ENCODE measurements around the gene PRKAG2.

The PRKAG2 gene

GRCh38 chr7:151836927-151837205 is 40.0 kb downstream of the PRKAG2 start:
- Histone ChIP-seq H3K27ac (no peak overlapping the region), H3K4me3 (no peak overlapping the region)
- no peak for DNase-seq (ENCODE audit: low spot score)
- TF ChIP-seq CTCF (IDR thresholded peaks at IDR 0.05): no peak

DNA sequence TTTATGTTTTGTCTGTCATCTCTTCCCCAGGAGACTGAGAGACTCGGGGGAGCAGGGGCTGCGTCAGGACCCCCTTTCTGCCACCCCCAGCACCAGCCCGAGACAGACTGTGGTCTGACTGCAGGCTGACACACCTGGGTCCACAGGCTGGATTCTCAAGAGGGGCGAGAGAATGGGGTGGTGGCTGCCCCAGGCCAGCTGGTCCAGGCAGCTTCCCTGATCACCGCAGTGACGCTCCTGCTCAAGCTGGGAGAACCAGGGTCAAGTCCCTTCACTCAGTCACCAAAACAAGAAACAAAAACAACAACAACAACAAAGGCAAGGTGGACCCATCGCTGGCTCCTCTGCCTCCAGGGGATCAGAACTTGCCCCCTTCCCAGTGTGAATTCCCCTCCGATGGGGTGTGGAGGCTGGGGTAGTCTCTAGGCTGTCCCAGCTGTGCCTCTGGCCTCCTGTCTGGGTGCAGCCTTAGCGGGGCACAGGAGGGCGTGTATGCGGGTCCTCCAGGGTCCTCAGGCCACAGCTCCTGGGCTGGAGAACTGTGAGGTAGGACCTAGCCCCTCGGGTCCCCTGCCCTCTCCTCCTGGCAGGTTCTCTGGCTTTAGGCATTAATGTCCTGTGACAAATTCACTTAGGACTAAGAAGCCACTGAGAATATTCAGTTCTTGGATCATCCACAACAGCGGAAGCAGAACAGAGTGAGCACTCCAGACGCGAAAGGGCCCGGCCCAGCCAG is 40.6 kb downstream of the PRKAG2 start:
- no peak for DNase-seq (ENCODE audit: low spot score)
- TF ChIP-seq CTCF (IDR thresholded peaks at IDR 0.05): no peak
- no peak overlapping the region for H3K4me3 ChIP-seq

GRCh38 chr7:151835636-151836035 is 41.3 kb downstream of the PRKAG2 start:
- TF ChIP-seq CTCF (IDR thresholded peaks at IDR 0.05): no peak
- no peak overlapping the region for H3K27ac ChIP-seq
- no peak overlapping the region for H3K4me3 ChIP-seq
- no peak for DNase-seq (ENCODE audit: low spot score)

More for the DNA sequence above, 40.6 kb downstream of the PRKAG2 start:
- H3K27ac ChIP-seq: no peak overlapping the region

- TF ChIP-seq CTCF (IDR thresholded peaks at IDR 0.05): no peak
- Histone ChIP-seq H3K4me3 (no peak overlapping the region), H3K27ac (no peak overlapping the region)
- no peak for DNase-seq (ENCODE audit: low spot score)
Measured at GRCh38 chr7:151834271-151835035, 42.5 kb downstream of the PRKAG2 start.

DNA sequence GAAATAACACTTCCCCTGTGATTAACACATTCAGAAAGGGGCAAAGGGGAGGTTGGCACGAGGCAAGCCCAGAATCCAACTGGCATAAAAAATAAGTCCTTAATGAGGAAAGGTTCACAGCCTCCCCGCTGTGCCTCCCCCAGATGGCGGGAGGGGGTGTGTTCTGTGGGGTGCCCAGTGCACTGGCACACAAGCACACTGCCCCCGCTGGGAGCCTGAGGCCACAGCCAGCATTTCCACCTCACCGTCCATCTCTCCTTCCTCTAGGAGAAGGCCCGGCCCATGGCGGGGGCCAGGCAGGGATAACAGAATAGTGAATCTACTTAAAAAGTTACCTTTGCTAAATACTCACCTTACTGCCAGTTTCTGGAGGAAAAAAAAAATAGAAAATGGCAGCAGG is 43.2 kb downstream of the PRKAG2 start:
- TF ChIP-seq CTCF (IDR thresholded peaks at IDR 0.05): no peak
- Histone ChIP-seq H3K27ac (no peak overlapping the region), H3K4me3 (no peak overlapping the region)
- no peak for DNase-seq (ENCODE audit: low spot score)

GRCh38 chr7:151833213-151833651 is 43.7 kb downstream of the PRKAG2 start:
- Histone ChIP-seq H3K27ac (no peak overlapping the region), H3K4me3 (no peak overlapping the region)
- TF ChIP-seq CTCF (IDR thresholded peaks at IDR 0.05): no peak
- no peak for DNase-seq (ENCODE audit: low spot score)

- no peak for TF ChIP-seq CTCF (IDR thresholded peaks at IDR 0.05)
- Histone ChIP-seq H3K4me3 (no peak overlapping the region), H3K27ac (no peak overlapping the region)
- no peak for DNase-seq (ENCODE audit: low spot score)
Measured at GRCh38 chr7:151832656-151833055, 44.3 kb downstream of the PRKAG2 start.

Data from coronary artery (tissue), 2 donors.